Kidney (tissue), 14 donors: ENCODE measurements around the gene NUDT8. TPM values are rescaled to one million over a fixed set of nuclear protein-coding genes. Genes with fewer than 3 reads are reported as not detected.

Experiments
- DNase-seq, 5 donors: peaks; one replicate each; pipeline ENCODE4 v3.0.0-alpha.2; 2013 to 2020
- FAIRE-seq: peaks from 2 replicates; lab custom pipeline; 2012; peaks lifted over from hg19 to GRCh38; lab: Jason Lieb, UNC
- H3K27ac ChIP-seq, 2 donors: one replicate each; pipeline ENCODE4 v1.7.0; 2013; ENCODE audit warnings: low read depth in 2 of 2, low read length in 2 of 2, inconsistent platforms in 1 of 2
- H3K27me3 ChIP-seq: one replicate; pipeline ENCODE4 v1.7.1; 2013; ENCODE audit warnings: low read length, inconsistent platforms; ENCODE audit not compliant: control insufficient read depth, insufficient read depth
- H3K36me3 ChIP-seq, 3 donors: one replicate each; pipeline versions ENCODE4 v1.7.0 to v1.7.1; 2013; ENCODE audit warnings: low read length in 3 of 3, control low read depth in 1 of 3, inconsistent platforms in 1 of 3; ENCODE audit not compliant: insufficient read depth in 3 of 3, control insufficient read depth in 2 of 3
- H3K4me1 ChIP-seq, 3 donors: one replicate each; pipeline versions ENCODE4 v1.7.0 to v1.7.1; 2013; ENCODE audit warnings: low read length in 3 of 3, inconsistent platforms in 1 of 3, low read depth in 1 of 3; ENCODE audit not compliant: control insufficient read depth in 2 of 3, insufficient read depth in 2 of 3
- H3K4me3 ChIP-seq, 3 donors: one replicate each; pipeline versions ENCODE4 v1.7.0 to v1.8.1; 2013; ENCODE audit warnings: low read length in 3 of 3, control low read depth in 1 of 3, inconsistent platforms in 1 of 3
- H3K9ac ChIP-seq, 3 donors: one replicate each; pipeline versions ENCODE4 v1.7.0 to v1.7.1; 2013; ENCODE audit warnings: low read length in 3 of 3, control low read depth in 1 of 3, inconsistent platforms in 1 of 3
- H3K9me3 ChIP-seq, 3 donors: one replicate each; pipeline versions ENCODE4 v1.7.0 to v1.7.1; 2013; ENCODE audit warnings: low read length in 3 of 3, control low read depth in 1 of 3, inconsistent platforms in 1 of 3; ENCODE audit not compliant: control insufficient read depth in 2 of 3, insufficient read depth in 1 of 3
- intact Hi-C: fragments of 100-400 bp; cut with DNase I; formaldehyde crosslinking; loops from one replicate; pipeline ENCODE4 v1.11.1; 2022
- polyA plus RNA-seq: library from polyadenylated mRNA; stranded (reverse); fragments of 350-450 nt; fragmentation: Illumina TruSeq; extraction: RNeasy Lipid Tissue Mini Kit (QIAGEN cat#74804); gene quantifications from one replicate; pipeline ENCODE4 v1.2.3, GENCODE V29; 2014; ENCODE audit warnings: low read depth, low replicate concordance; ENCODE audit not compliant: insufficient read depth
- total RNA-seq: library from RNA; stranded (reverse); fragmentation: NEBNext Ultra II Directional; extraction: Animal tissue kit (Norgen Biotek cat#: 25700); gene quantifications from one replicate; pipeline ENCODE4 v1.2.1, GENCODE V29; 2021
- TF ChIP-seq, protein P1 (sequence below): IDR thresholded peaks from 3 replicates; pipeline ENCODE4 v1.5.1; 2012; ENCODE audit warnings: mild to moderate bottlenecking, moderate library complexity, borderline replicate concordance; ENCODE audit not compliant: insufficient read depth; ENCODE audit errors: extremely low read depth
- donor health status: control.
- donor health status: control.
- donor health status: control.
- donor health status: control.
- donor health status: control.
- donor health status: DM: yes; HTN: yes; CAD: no.
- donor health status: Normal renal cell carcinoma (clear cell type).

The NUDT8 gene
- total and polyA plus RNA-seq, 2 donors from 2014 or later: 11.9 to 57.0 TPM

DNA sequence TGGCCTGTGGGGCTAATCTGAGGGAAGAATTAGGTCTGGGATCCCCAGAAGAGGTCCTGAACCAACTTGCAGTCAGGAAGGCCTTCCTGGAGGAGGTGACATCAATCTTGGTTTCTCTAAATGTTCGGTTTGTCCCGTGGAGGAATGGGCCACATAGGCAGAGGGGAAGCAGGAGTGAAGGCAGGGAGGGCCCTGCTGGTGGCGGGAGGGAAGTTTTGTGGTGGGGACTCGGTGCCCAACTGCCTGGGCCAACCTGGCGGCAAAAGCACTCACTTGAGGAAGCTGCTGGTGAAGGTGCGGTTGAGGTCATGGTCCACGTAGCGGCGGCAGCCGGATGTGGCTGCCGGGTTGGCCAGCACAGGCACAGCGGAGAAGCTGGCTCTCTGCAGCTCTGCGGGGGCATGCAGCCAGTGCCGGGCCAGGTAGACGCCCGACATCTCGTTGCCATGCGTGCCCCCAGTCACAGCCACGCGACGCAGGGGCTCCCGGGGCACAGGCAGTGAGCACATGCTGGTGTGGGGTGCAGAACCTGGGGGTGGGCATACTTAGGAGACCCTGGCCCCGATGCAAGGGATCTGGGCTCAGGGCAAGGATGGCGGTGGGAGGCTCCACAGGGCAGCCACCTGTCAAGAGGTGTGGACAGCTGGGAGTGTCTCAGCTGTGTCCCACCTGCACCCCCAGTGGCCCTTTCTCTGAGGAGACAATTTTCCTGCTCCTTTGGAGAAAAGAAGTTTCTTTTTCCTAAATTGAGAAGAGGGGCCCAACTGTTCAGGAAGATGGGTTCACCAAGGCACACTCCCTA is 17.0 kb upstream of the NUDT8 start:
- Histone ChIP-seq H3K4me3 (peak overlapping the region in 1 of 3 donors; percentile 59), H3K4me1 (peaks cover 0 to 22% (median 6%) of the 10 kb centered on the region in 3 donors), H3K27ac (peak overlapping the region in 1 of 2 donors; percentile 32), H3K36me3 (peaks cover 0 to 3% (median 0%) of the 10 kb centered on the region in 3 donors), H3K27me3 (no peaks in the 10 kb centered on the region), H3K9me3 (no peaks in the 10 kb centered on the region), H3K9ac (no peak overlapping the region)
- DNase-seq: peak in 2 of 5 donors; percentile 38 to 69
- TF ChIP-seq, protein P1, sequence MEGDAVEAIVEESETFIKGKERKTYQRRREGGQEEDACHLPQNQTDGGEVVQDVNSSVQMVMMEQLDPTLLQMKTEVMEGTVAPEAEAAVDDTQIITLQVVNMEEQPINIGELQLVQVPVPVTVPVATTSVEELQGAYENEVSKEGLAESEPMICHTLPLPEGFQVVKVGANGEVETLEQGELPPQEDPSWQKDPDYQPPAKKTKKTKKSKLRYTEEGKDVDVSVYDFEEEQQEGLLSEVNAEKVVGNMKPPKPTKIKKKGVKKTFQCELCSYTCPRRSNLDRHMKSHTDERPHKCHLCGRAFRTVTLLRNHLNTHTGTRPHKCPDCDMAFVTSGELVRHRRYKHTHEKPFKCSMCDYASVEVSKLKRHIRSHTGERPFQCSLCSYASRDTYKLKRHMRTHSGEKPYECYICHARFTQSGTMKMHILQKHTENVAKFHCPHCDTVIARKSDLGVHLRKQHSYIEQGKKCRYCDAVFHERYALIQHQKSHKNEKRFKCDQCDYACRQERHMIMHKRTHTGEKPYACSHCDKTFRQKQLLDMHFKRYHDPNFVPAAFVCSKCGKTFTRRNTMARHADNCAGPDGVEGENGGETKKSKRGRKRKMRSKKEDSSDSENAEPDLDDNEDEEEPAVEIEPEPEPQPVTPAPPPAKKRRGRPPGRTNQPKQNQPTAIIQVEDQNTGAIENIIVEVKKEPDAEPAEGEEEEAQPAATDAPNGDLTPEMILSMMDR: no peak
- FAIRE-seq: no peak
- intact Hi-C loops: no loop called here

- H3K9ac ChIP-seq: no peak overlapping the region
- peaks cover 0 to 22% (median 6%) of the 10 kb centered on the region in 3 donors for H3K4me1 ChIP-seq
- H3K36me3 ChIP-seq: peaks cover 0 to 3% (median 0%) of the 10 kb centered on the region in 3 donors
- intact Hi-C loops: no loop called here
- peak overlapping the region in 1 of 3 donors; percentile 59 for H3K4me3 ChIP-seq
- peak overlapping the region in 1 of 2 donors; percentile 32 for H3K27ac ChIP-seq
- H3K9me3 ChIP-seq: no peaks in the 10 kb centered on the region
- peak in 1 of 5 donors; percentile 46 for DNase-seq
- TF ChIP-seq, protein P1: no peak
- no peaks in the 10 kb centered on the region for H3K27me3 ChIP-seq
- no peak for FAIRE-seq
Observed at GRCh38 chr11:67645521-67646461, 16.1 kb upstream of the NUDT8 start.

GRCh38 chr11:67644472-67645418 is 15.0 kb upstream of the NUDT8 start:
- no peak overlapping the region for H3K9ac ChIP-seq
- H3K27ac ChIP-seq: no peak overlapping the region
- FAIRE-seq (no peak), DNase-seq (peak in 2 of 5 donors; percentile 40 to 59)
- H3K27me3 ChIP-seq: no peaks in the 10 kb centered on the region
- peaks cover 0 to 18% (median 6%) of the 10 kb centered on the region in 3 donors for H3K4me1 ChIP-seq
- intact Hi-C loops: no loop called here
- TF ChIP-seq, protein P1: no peak
- peaks cover 0 to 3% (median 0%) of the 10 kb centered on the region in 3 donors for H3K36me3 ChIP-seq
- no peak overlapping the region for H3K4me3 ChIP-seq
- H3K9me3 ChIP-seq: no peaks in the 10 kb centered on the region
